HepG2 (cell line): ENCODE measurements around the gene HOXA9. TPM values are rescaled to one million over a fixed set of nuclear protein-coding genes. Genes with fewer than 3 reads are reported as not detected.
A peak's percentile ranks its signal among the peaks of the same experiment; 100 is the strongest.

Experiments
- ASH2L ChIP-seq: fragments of 300-600, 200-600 bp; sonication (generic); IDR thresholded peaks from 2 replicates; pipeline ENCODE4 v1.7.0; 2017; ENCODE audit warnings: low read depth, mild to moderate bottlenecking, moderate library complexity, mixed read lengths, low read length; ENCODE audit not compliant: insufficient read length
- ATF3 ChIP-seq: sonication (generic); formaldehyde crosslinking; IDR thresholded peaks from 2 replicates; pipeline ENCODE4 v1.4.0; 2020; ENCODE audit warnings: missing genetic modification reagents
- CBX2 ChIP-seq, 2 experiments: fragments of 200-600 bp in 1 of 2; sonication (generic); formaldehyde crosslinking in 1 of 2; IDR thresholded peaks; 2 replicates each; pipeline versions ENCODE4 v1.7.0 to v1.8.1; 2018 to 2022; ENCODE audit warnings: low read depth in 2 of 2, low read length in 1 of 2, mild to moderate bottlenecking in 1 of 2, missing genetic modification reagents in 1 of 2
- CSRNP1 ChIP-seq: sonication (generic); formaldehyde crosslinking; IDR thresholded peaks from 2 replicates; pipeline ENCODE4 v1.8.1; 2023; ENCODE audit warnings: mild to moderate bottlenecking, missing genetic modification reagents
- KDM4B ChIP-seq: sonication (generic); formaldehyde crosslinking; IDR thresholded peaks from 2 replicates; pipeline ENCODE4 v1.4.0; 2020; ENCODE audit warnings: missing genetic modification reagents
- SAP130 ChIP-seq: IDR thresholded peaks from 2 replicates; pipeline ENCODE4 v1.6.1; 2016; ENCODE audit warnings: low read depth
- SMYD3 ChIP-seq: sonication (generic); formaldehyde crosslinking; IDR thresholded peaks from 2 replicates; pipeline ENCODE4 v1.8.1; 2023; ENCODE audit warnings: mild to moderate bottlenecking, missing genetic modification reagents
- THAP8 ChIP-seq: sonication (generic); formaldehyde crosslinking; IDR thresholded peaks from 2 replicates; pipeline ENCODE4 v1.5.1; 2020; ENCODE audit warnings: missing genetic modification reagents, mild to moderate bottlenecking, borderline replicate concordance
- XRCC5 ChIP-seq: fragments of 200-400 bp; formaldehyde crosslinking; optimal IDR thresholded peaks from 2 replicates; pipeline ENCODE3; 2017; ENCODE audit warnings: mild to moderate bottlenecking, low read length
- ZFP37 ChIP-seq: sonication (generic); formaldehyde crosslinking; IDR thresholded peaks from 2 replicates; pipeline ENCODE4 v1.4.0; 2020; ENCODE audit warnings: missing genetic modification reagents, borderline replicate concordance
- ZFY ChIP-seq: sonication (generic); formaldehyde crosslinking; IDR thresholded peaks from 2 replicates; pipeline ENCODE4 v1.4.0; 2020; ENCODE audit warnings: missing genetic modification reagents
- ZNF234 ChIP-seq: sonication (generic); formaldehyde crosslinking; conservative IDR thresholded peaks from 2 replicates; pipeline ENCODE4 v1.5.1; 2020; ENCODE audit warnings: mild to moderate bottlenecking, missing genetic modification reagents
- ZNF547 ChIP-seq: sonication (generic); formaldehyde crosslinking; IDR thresholded peaks from 2 replicates; pipeline ENCODE4 v1.5.1; 2020; ENCODE audit warnings: mild to moderate bottlenecking, missing genetic modification reagents
- ZNF781 ChIP-seq: sonication (generic); formaldehyde crosslinking; IDR thresholded peaks from 2 replicates; pipeline ENCODE4 v1.5.1; 2020; ENCODE audit warnings: borderline replicate concordance, mild to moderate bottlenecking, missing genetic modification reagents; ENCODE audit errors: not compliant biosample characterization
- ZNF841 ChIP-seq: sonication (generic); formaldehyde crosslinking; IDR thresholded peaks from 2 replicates; pipeline ENCODE4 v1.8.1; 2023; ENCODE audit warnings: missing genetic modification reagents, borderline replicate concordance
- ZZZ3 ChIP-seq: sonication (generic); formaldehyde crosslinking; IDR thresholded peaks from 2 replicates; pipeline ENCODE4 v1.4.0; 2020; ENCODE audit warnings: missing genetic modification reagents, mild to moderate bottlenecking, borderline replicate concordance
- polyA plus RNA-seq, 8 experiments: library from polyadenylated mRNA; depleted of rRNA in 3 of 8; stranded (reverse) in 7 of 8; unstranded in 1 of 8; fragments of >200 nt; fragmentation: Illumina TruSeq in 4 of 8; extraction: Trizol in 4 of 8; gene quantifications; 2 replicates each; pipeline versions ENCODE4 v1.2.1 to v1.2.3, GENCODE V29; 2011 to 2016; ENCODE audit warnings: low read depth in 4 of 8, missing spikeins in 1 of 8, mixed read lengths in 1 of 8; ENCODE audit not compliant: insufficient read depth in 1 of 8
- total RNA-seq, 5 experiments: library from RNA; depleted of rRNA; stranded (reverse); fragments of >200 nt; fragmentation: Illumina TruSeq; extraction: Trizol; gene quantifications; 2 replicates each; pipeline ENCODE4 v1.2.3, GENCODE V29; 2016; ENCODE audit warnings: low read depth in 1 of 5
- TF ChIP-seq, protein P1 (sequence below): sonication (generic); formaldehyde crosslinking; IDR thresholded peaks from 2 replicates; pipeline ENCODE4; 2020; ENCODE audit warnings: missing genetic modification reagents, mild to moderate bottlenecking, borderline replicate concordance
- TF ChIP-seq, protein P2 (sequence below), 2 experiments: sonication (generic) in 1 of 2; formaldehyde crosslinking in 1 of 2; IDR thresholded peaks; 2 replicates each; pipeline versions ENCODE4 v1.5.1 to v1.6.1; 2011 to 2020; ENCODE audit warnings: borderline replicate concordance in 1 of 2, low read depth in 1 of 2, low read length in 1 of 2, mild to moderate bottlenecking in 1 of 2, missing genetic modification reagents in 1 of 2, moderate library complexity in 1 of 2
- TF ChIP-seq, protein P3 (sequence below): sonication (generic); formaldehyde crosslinking; IDR thresholded peaks from 2 replicates; pipeline ENCODE4 v1.8.0; 2022; ENCODE audit warnings: mild to moderate bottlenecking, missing genetic modification reagents, borderline replicate concordance

The HOXA9 gene
- total and polyA plus RNA-seq, 2 of the 13 experiments (the other 11 are each of a cell fraction or from before 2014, with no cell fraction given): not detected

DNA sequence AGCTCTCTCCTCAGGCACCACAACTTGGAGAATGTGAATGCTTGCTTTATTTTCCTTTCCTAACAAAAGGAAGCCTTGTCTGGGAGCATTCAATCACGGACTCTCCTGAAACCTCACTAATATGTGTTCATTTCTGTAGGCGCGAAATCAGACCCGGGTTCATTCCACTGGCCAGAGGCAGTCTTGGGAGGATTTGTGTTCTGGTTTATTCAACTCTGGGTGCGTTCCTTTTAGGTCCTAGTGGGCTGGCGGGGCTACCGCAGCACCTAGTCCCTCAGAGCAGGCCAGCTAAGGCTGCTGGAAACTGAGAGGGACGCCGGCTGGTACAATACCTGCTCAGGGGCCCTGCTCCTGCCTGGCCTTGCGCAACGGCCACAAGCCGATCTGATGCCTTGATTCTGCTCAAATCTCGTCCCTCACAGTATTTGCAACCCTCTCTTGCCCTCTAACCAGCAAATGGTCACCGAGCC lies 42.3 kb downstream of the HOXA9 start (continued):
- TF ChIP-seq ZFY (CRISPR knock-in tag) (0 out of 2 replicates have a peak, but pooled peaks have one; percentile 32), KDM4B (CRISPR knock-in tag) (no peak), SAP130 (CRISPR knock-in tag) (peak; percentile 46; the same call in 1 of the 2 replicates), ZNF841 (no peak), ZNF547 (CRISPR knock-in tag) (no peak), ZFP37 (CRISPR knock-in tag) (no peak), CBX2 (IDR thresholded peaks at IDR 0.05; ENCODE audit: low read depth, low read length) (no peak), CBX2 (CRISPR knock-in tag; IDR thresholded peaks at IDR 0.05; ENCODE audit: low read depth) (no peak), THAP8 (no peak), ATF3 (CRISPR knock-in tag) (no peak), ZZZ3 (CRISPR knock-in tag) (no peak), SMYD3 (no peak), ASH2L (no peak), CSRNP1 (CRISPR knock-in tag) (no peak), ZNF234 (CRISPR knock-in tag) (no peak), XRCC5 (peak; percentile 44), ZNF781 (CRISPR knock-in tag) (no peak)
- TF ChIP-seq, protein P1, sequence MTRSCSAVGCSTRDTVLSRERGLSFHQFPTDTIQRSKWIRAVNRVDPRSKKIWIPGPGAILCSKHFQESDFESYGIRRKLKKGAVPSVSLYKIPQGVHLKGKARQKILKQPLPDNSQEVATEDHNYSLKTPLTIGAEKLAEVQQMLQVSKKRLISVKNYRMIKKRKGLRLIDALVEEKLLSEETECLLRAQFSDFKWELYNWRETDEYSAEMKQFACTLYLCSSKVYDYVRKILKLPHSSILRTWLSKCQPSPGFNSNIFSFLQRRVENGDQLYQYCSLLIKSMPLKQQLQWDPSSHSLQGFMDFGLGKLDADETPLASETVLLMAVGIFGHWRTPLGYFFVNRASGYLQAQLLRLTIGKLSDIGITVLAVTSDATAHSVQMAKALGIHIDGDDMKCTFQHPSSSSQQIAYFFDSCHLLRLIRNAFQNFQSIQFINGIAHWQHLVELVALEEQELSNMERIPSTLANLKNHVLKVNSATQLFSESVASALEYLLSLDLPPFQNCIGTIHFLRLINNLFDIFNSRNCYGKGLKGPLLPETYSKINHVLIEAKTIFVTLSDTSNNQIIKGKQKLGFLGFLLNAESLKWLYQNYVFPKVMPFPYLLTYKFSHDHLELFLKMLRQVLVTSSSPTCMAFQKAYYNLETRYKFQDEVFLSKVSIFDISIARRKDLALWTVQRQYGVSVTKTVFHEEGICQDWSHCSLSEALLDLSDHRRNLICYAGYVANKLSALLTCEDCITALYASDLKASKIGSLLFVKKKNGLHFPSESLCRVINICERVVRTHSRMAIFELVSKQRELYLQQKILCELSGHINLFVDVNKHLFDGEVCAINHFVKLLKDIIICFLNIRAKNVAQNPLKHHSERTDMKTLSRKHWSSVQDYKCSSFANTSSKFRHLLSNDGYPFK (CRISPR knock-in tag): no peak
- TF ChIP-seq, protein P2, sequence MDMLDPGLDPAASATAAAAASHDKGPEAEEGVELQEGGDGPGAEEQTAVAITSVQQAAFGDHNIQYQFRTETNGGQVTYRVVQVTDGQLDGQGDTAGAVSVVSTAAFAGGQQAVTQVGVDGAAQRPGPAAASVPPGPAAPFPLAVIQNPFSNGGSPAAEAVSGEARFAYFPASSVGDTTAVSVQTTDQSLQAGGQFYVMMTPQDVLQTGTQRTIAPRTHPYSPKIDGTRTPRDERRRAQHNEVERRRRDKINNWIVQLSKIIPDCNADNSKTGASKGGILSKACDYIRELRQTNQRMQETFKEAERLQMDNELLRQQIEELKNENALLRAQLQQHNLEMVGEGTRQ (IDR thresholded peaks at IDR 0.05; ENCODE audit: low read depth, low read length): no peak
- TF ChIP-seq, protein P2 (CRISPR knock-in tag; IDR thresholded peaks at IDR 0.05; ENCODE audit: borderline replicate concordance): no peak
- TF ChIP-seq, protein P3, sequence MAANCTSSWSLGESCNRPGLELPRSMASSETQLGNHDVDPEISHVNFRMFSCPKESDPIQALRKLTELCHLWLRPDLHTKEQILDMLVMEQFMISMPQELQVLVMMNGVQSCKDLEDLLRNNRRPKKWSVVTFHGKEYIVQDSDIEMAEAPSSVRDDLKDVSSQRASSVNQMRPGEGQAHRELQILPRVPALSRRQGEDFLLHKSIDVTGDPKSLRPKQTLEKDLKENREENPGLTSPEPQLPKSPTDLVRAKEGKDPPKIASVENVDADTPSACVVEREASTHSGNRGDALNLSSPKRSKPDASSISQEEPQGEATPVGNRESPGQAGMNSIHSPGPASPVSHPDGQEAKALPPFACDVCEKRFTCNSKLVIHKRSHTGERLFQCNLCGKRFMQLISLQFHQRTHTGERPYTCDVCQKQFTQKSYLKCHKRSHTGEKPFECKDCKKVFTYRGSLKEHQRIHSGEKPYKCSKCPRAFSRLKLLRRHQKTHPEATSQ: 0 out of 2 replicates have a peak, but pooled peaks have one; percentile 14
